GM12801 (cell line): ENCODE measurements around the gene TPK1.

ENCODE experiments used
- TF ChIP-seq, protein P1 (sequence below): IDR thresholded peaks from one replicate; pipeline ENCODE4 v1.5.1; 2011; ENCODE audit warnings: control low read depth; ENCODE audit not compliant: insufficient read length; ENCODE audit errors: extremely low read depth

The TPK1 gene

DNA sequence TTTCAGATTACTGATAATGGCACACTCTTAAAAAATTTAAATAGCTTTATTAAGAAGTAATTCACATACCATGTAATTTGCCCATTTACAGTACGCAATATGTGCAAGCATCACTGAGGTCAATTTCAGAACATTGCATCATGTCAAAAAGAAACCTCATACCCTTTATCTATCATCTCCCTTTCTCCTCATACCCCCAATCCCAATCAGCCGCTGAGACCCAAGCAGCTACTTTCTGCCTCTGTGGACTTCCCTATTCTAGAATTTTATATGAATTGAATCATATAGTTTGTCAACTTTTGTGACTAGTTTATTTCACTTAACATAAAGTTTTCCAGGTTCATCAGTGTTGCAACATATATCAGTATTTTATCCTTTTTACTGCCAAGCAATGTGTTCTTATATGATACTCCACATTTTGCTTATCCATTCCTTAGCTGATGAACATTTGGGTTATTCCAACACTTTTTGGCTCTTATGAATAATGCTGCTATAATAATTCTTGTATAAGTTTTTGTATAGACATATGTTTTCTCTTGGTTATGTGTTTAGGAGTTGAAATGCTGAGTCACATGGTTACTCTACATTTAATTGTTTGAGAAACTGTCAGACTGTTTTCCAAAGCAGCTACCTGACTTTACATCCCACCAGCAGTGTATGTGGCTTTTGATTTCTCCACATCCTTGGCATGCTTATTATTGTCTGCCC is 26.9 kb upstream of the TPK1 start:
- TF ChIP-seq, protein P1, sequence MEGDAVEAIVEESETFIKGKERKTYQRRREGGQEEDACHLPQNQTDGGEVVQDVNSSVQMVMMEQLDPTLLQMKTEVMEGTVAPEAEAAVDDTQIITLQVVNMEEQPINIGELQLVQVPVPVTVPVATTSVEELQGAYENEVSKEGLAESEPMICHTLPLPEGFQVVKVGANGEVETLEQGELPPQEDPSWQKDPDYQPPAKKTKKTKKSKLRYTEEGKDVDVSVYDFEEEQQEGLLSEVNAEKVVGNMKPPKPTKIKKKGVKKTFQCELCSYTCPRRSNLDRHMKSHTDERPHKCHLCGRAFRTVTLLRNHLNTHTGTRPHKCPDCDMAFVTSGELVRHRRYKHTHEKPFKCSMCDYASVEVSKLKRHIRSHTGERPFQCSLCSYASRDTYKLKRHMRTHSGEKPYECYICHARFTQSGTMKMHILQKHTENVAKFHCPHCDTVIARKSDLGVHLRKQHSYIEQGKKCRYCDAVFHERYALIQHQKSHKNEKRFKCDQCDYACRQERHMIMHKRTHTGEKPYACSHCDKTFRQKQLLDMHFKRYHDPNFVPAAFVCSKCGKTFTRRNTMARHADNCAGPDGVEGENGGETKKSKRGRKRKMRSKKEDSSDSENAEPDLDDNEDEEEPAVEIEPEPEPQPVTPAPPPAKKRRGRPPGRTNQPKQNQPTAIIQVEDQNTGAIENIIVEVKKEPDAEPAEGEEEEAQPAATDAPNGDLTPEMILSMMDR = no peak

DNA sequence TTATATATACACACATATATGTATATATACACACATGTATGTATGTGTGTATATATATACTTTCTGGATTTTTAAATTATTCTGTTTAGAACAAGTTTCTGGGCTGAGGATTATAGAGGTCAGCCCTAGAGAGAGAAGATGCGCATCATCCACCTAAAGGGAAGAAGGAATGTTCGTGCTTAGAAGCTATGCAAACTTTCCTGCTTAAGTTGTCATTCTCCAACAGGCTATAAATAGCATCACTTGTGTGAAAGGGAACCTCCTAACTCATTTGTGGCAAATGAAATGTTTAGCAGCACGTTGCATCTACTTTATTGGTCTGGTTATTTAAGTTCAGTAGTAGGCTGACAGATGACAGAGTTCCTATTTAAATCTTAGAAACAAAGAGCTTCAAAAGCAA is 23.9 kb upstream of the TPK1 start:
- TF ChIP-seq, protein P1 = no peak

GRCh38 chr7:144857463-144857862 is 21.6 kb upstream of the TPK1 start:
- TF ChIP-seq, protein P1 = no peak

GRCh38 chr7:144854839-144855424 is 19.1 kb upstream of the TPK1 start:
- TF ChIP-seq, protein P1 = no peak

DNA sequence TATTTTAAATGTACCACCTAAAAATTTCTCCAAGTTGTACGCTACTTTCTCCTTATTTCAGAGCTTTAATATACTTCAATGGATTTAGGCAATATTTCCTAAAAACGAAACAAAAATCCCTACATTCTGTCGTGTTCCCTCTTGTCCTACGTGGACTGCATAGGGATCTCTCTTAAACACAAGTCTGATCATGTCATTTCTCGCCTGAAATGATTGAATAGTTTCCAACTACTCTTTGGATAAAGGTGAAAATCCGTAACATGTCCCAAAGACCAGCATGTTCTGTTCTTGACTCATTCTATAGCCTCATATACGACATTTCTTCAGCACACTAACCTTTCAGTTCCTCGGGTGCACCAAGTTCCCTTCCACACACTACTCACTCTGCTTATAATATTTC is 17.7 kb upstream of the TPK1 start:
- TF ChIP-seq, protein P1 = no peak

- TF ChIP-seq, protein P1 = no peak
Measured at GRCh38 chr7:144848078-144848477, 12.2 kb upstream of the TPK1 start.

GRCh38 chr7:144842377-144842851 is 6.6 kb upstream of the TPK1 start:
- TF ChIP-seq, protein P1 = no peak

DNA sequence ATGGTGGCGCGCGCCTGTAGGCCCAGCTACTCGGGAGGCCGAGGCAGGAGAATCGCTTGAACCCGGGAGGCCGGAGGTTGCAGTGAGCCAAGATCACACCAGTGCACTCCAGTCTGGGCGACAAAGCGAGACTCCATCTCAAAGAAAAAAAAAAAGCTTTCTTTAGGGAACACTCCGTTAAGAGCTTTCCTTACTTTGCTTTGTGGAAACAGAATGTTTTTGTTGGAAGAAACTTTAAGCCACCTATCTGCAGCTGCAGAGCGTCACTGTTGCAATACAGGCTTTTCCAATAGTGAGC is 641 bp upstream of the TPK1 start:
- TF ChIP-seq, protein P1 = no peak
